ENCODE data around the gene BGLAP. TPM values are rescaled to one million over a fixed set of nuclear protein-coding genes. Genes with fewer than 3 reads are reported as not detected.
A peak's percentile ranks its signal among the peaks of the same experiment; 100 is the strongest.

The BGLAP gene
- total and polyA plus RNA-seq, 2 of the 13 experiments (the other 11 are each of a cell fraction or from before 2014, with no cell fraction given), result 0.62 to 1.6 TPM

DNA sequence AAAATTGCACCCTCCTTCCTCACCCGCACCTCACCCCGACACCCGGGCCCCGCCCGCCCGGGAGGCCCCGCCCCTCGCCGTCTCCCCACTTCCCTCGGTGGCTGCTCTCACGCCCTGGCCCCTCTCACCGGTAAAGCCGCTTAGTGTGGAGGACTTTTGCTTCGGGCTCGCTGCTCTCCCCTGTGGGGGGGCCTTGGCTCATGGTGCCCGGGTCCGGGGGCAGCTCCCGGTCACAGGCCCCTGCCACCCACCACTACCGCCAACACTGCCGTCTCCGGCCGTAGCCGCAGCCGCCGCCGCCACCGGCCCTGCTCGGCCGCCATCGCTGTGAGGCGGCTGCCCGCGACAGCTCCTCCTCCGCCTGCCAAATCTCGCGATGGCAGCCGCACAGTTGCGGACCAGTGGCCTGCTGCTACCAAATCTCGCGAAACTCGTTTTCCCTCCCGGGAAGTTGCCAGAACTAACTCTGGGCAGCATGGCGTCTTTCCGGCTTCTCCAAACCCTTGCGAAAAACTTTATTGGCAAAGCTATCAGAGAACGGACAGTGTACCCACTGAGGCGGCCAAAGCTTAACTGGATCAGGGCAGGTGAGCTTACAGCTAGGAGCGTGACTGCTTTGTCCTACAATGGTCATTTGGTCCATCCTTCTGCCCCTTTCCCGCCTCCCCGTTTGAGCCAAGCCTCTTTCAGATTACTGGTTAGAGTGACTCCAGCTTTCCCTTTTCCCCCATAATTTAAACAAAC is 40.7 kb downstream of the BGLAP start, which contains the start of gene SMG5 (continued):
- TF ChIP-seq, protein P1, sequence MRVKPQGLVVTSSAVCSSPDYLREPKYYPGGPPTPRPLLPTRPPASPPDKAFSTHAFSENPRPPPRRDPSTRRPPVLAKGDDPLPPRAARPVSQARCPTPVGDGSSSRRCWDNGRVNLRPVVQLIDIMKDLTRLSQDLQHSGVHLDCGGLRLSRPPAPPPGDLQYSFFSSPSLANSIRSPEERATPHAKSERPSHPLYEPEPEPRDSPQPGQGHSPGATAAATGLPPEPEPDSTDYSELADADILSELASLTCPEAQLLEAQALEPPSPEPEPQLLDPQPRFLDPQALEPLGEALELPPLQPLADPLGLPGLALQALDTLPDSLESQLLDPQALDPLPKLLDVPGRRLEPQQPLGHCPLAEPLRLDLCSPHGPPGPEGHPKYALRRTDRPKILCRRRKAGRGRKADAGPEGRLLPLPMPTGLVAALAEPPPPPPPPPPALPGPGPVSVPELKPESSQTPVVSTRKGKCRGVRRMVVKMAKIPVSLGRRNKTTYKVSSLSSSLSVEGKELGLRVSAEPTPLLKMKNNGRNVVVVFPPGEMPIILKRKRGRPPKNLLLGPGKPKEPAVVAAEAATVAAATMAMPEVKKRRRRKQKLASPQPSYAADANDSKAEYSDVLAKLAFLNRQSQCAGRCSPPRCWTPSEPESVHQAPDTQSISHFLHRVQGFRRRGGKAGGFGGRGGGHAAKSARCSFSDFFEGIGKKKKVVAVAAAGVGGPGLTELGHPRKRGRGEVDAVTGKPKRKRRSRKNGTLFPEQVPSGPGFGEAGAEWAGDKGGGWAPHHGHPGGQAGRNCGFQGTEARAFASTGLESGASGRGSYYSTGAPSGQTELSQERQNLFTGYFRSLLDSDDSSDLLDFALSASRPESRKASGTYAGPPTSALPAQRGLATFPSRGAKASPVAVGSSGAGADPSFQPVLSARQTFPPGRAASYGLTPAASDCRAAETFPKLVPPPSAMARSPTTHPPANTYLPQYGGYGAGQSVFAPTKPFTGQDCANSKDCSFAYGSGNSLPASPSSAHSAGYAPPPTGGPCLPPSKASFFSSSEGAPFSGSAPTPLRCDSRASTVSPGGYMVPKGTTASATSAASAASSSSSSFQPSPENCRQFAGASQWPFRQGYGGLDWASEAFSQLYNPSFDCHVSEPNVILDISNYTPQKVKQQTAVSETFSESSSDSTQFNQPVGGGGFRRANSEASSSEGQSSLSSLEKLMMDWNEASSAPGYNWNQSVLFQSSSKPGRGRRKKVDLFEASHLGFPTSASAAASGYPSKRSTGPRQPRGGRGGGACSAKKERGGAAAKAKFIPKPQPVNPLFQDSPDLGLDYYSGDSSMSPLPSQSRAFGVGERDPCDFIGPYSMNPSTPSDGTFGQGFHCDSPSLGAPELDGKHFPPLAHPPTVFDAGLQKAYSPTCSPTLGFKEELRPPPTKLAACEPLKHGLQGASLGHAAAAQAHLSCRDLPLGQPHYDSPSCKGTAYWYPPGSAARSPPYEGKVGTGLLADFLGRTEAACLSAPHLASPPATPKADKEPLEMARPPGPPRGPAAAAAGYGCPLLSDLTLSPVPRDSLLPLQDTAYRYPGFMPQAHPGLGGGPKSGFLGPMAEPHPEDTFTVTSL (CRISPR knock-in tag; IDR thresholded peaks at IDR 0.05; ENCODE audit: borderline replicate concordance), result no peak; the same call in 1 of the 2 replicates
- TF ChIP-seq ZNF180 (CRISPR knock-in tag; IDR thresholded peaks at IDR 0.05; ENCODE audit: borderline replicate concordance, low read depth) (no peak), ISX (CRISPR knock-in tag; conservative IDR thresholded peaks at IDR 0.05) (no peak), XRCC5 (optimal IDR thresholded peaks at IDR 0.05; ENCODE audit: low read length) (peak; percentile 29), KAT7 (CRISPR knock-in tag; IDR thresholded peaks at IDR 0.05; ENCODE audit: borderline replicate concordance) (peak; percentile 94), TBX3 (IDR thresholded peaks at IDR 0.05; ENCODE audit: borderline replicate concordance) (no peak), AGO1 (IDR thresholded peaks at IDR 0.05; ENCODE audit: low read depth, low read length, poor library complexity, severe bottlenecking) (peak; percentile 86), ZNF235 (CRISPR knock-in tag; IDR thresholded peaks at IDR 0.05; ENCODE audit: borderline replicate concordance) (peak; percentile 65; the same call in 1 of the 2 replicates), ZSCAN21 (CRISPR knock-in tag; IDR thresholded peaks at IDR 0.05; ENCODE audit: borderline replicate concordance) (peak; percentile 83), MBNL3 (CRISPR knock-in tag; conservative IDR thresholded peaks at IDR 0.05) (no peak), GFI1 (CRISPR knock-in tag; IDR thresholded peaks at IDR 0.05; ENCODE audit: borderline replicate concordance) (peak; percentile 69; the same call in 1 of the 2 replicates), PHF21A (CRISPR knock-in tag; IDR thresholded peaks at IDR 0.05) (peak; percentile 76; the same call in 1 of the 2 replicates), DPF2 (CRISPR knock-in tag; IDR thresholded peaks at IDR 0.05; ENCODE audit: borderline replicate concordance, low read depth) (no peak), NFE2L1 (CRISPR knock-in tag; IDR thresholded peaks at IDR 0.05; ENCODE audit: borderline replicate concordance) (no peak), CEBPG (CRISPR knock-in tag; IDR thresholded peaks at IDR 0.05) (peak; percentile 51), ERF (CRISPR knock-in tag; IDR thresholded peaks at IDR 0.05) (peak; percentile 85), SMAD9 (CRISPR knock-in tag; IDR thresholded peaks at IDR 0.05) (peak; percentile 65; the same call in 1 of the 2 replicates)
- TF ChIP-seq, protein P2, sequence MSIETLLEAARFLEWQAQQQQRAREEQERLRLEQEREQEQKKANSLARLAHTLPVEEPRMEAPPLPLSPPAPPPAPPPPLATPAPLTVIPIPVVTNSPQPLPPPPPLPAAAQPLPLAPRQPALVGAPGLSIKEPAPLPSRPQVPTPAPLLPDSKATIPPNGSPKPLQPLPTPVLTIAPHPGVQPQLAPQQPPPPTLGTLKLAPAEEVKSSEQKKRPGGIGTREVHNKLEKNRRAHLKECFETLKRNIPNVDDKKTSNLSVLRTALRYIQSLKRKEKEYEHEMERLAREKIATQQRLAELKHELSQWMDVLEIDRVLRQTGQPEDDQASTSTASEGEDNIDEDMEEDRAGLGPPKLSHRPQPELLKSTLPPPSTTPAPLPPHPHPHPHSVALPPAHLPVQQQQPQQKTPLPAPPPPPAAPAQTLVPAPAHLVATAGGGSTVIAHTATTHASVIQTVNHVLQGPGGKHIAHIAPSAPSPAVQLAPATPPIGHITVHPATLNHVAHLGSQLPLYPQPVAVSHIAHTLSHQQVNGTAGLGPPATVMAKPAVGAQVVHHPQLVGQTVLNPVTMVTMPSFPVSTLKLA (IDR thresholded peaks at IDR 0.05), result 0 out of 2 replicates have a peak, but pooled peaks have one; percentile 27
- TF ChIP-seq, protein P3, sequence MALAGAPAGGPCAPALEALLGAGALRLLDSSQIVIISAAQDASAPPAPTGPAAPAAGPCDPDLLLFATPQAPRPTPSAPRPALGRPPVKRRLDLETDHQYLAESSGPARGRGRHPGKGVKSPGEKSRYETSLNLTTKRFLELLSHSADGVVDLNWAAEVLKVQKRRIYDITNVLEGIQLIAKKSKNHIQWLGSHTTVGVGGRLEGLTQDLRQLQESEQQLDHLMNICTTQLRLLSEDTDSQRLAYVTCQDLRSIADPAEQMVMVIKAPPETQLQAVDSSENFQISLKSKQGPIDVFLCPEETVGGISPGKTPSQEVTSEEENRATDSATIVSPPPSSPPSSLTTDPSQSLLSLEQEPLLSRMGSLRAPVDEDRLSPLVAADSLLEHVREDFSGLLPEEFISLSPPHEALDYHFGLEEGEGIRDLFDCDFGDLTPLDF (CRISPR knock-in tag; IDR thresholded peaks at IDR 0.05), result peak; percentile 41
- TF ChIP-seq, protein P4, sequence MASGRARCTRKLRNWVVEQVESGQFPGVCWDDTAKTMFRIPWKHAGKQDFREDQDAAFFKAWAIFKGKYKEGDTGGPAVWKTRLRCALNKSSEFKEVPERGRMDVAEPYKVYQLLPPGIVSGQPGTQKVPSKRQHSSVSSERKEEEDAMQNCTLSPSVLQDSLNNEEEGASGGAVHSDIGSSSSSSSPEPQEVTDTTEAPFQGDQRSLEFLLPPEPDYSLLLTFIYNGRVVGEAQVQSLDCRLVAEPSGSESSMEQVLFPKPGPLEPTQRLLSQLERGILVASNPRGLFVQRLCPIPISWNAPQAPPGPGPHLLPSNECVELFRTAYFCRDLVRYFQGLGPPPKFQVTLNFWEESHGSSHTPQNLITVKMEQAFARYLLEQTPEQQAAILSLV (CRISPR knock-in tag; IDR thresholded peaks at IDR 0.05; ENCODE audit: borderline replicate concordance), result peak; percentile 83; the same call in 1 of the 2 replicates

Measured in HepG2 (cell line).